GM12891 (cell line): ENCODE data around the gene CADM1.

Experiments used
- POLR2A ChIP-seq: IDR thresholded peaks from 2 replicates; pipeline ENCODE4 v1.6.1; 2011; ENCODE audit warnings: low read depth, low read length, control low read depth
- TAF1 ChIP-seq: IDR thresholded peaks from 2 replicates; pipeline ENCODE4 v1.6.1; 2011; ENCODE audit warnings: low read depth, low read length, control low read depth

GRCh38 chr11:115340874-115341273 is 163.3 kb downstream of the CADM1 start:
- no peak for TF ChIP-seq TAF1
- TF ChIP-seq POLR2A: no peak
